Nephron (organoid): Measurements from ENCODE around the gene PYGB.

ENCODE experiments used
- H3K27ac Mint-ChIP-seq, 3 experiments: 2 replicates each; pipeline ENCODE4 v1.8.0; 2020; ENCODE audit warnings: mixed read lengths in 3 of 3, mild to moderate bottlenecking in 2 of 3, moderate library complexity in 1 of 3
- H3K27me3 Mint-ChIP-seq: 2 replicates; pipeline ENCODE4 v1.8.0; 2021; ENCODE audit warnings: low read depth, mild to moderate bottlenecking, moderate library complexity, mixed read lengths
- H3K36me3 Mint-ChIP-seq: 2 replicates; pipeline ENCODE4 v1.8.0; 2020; ENCODE audit warnings: low read depth, mixed read lengths
- H3K4me1 Mint-ChIP-seq: 2 replicates; pipeline ENCODE4 v1.8.0; 2020; ENCODE audit warnings: mixed read lengths
- H3K4me3 Mint-ChIP-seq, 3 experiments: 2 replicates each; pipeline ENCODE4 v1.8.0; 2020; ENCODE audit warnings: mild to moderate bottlenecking in 3 of 3, mixed read lengths in 3 of 3, moderate library complexity in 2 of 3
- H3K9me3 Mint-ChIP-seq: 2 replicates; pipeline ENCODE4 v1.8.0; 2020; ENCODE audit warnings: mixed read lengths
- CTCF ChIP-seq, 3 experiments: fragments of 200-600 bp; sonication (generic); IDR thresholded peaks; one replicate each; pipeline ENCODE4 v1.5.0; 2021; ENCODE audit warnings: antibody characterized with exemption in 3 of 3; ENCODE audit not compliant: unreplicated experiment in 3 of 3

Gene PYGB

GRCh38 chr20:25318471-25319240 is 70.8 kb downstream of the PYGB start:
- H3K27ac Mint-ChIP-seq = no peak overlapping the region
- H3K9me3 Mint-ChIP-seq = no peaks in the 10 kb centered on the region
- no peak overlapping the region for H3K4me3 Mint-ChIP-seq
- TF ChIP-seq CTCF (IDR thresholded peaks at IDR 0.05; ENCODE audit: unreplicated experiment in 3 of 3) = no peak
- H3K36me3 Mint-ChIP-seq = peaks cover 21% of the 10 kb centered on the region
- H3K27me3 Mint-ChIP-seq = no peaks in the 10 kb centered on the region
- H3K4me1 Mint-ChIP-seq = no peaks in the 10 kb centered on the region

GRCh38 chr20:25319241-25320034 is 71.6 kb downstream of the PYGB start:
- TF ChIP-seq CTCF (IDR thresholded peaks at IDR 0.05; ENCODE audit: unreplicated experiment in 3 of 3) = no peak
- Mint-ChIP-seq H3K4me1 (no peaks in the 10 kb centered on the region), H3K27me3 (no peaks in the 10 kb centered on the region), H3K27ac (no peak overlapping the region), H3K9me3 (no peaks in the 10 kb centered on the region), H3K36me3 (peaks cover 24% of the 10 kb centered on the region), H3K4me3 (no peak overlapping the region)

GRCh38 chr20:25320035-25320800 is 72.3 kb downstream of the PYGB start:
- Mint-ChIP-seq H3K4me1 (no peaks in the 10 kb centered on the region), H3K9me3 (no peaks in the 10 kb centered on the region), H3K27ac (no peak overlapping the region), H3K27me3 (no peaks in the 10 kb centered on the region), H3K4me3 (no peak overlapping the region), H3K36me3 (peaks cover 20% of the 10 kb centered on the region)
- TF ChIP-seq CTCF (IDR thresholded peaks at IDR 0.05; ENCODE audit: unreplicated experiment in 3 of 3) = no peak

- no peaks in the 10 kb centered on the region for H3K4me1 Mint-ChIP-seq
- no peak overlapping the region for H3K4me3 Mint-ChIP-seq
- H3K9me3 Mint-ChIP-seq = no peaks in the 10 kb centered on the region
- H3K27me3 Mint-ChIP-seq = no peaks in the 10 kb centered on the region
- no peak for TF ChIP-seq CTCF (IDR thresholded peaks at IDR 0.05; ENCODE audit: unreplicated experiment in 3 of 3)
- no peak overlapping the region for H3K27ac Mint-ChIP-seq
- peaks cover 15% of the 10 kb centered on the region for H3K36me3 Mint-ChIP-seq
Observed at GRCh38 chr20:25321262-25321831, 73.5 kb downstream of the PYGB start.

GRCh38 chr20:25321991-25322390 is 74.1 kb downstream of the PYGB start:
- H3K27me3 Mint-ChIP-seq = no peaks in the 10 kb centered on the region
- no peak overlapping the region for H3K4me3 Mint-ChIP-seq
- TF ChIP-seq CTCF (IDR thresholded peaks at IDR 0.05; ENCODE audit: unreplicated experiment in 3 of 3) = no peak
- peaks cover 15% of the 10 kb centered on the region for H3K36me3 Mint-ChIP-seq
- no peak overlapping the region for H3K27ac Mint-ChIP-seq
- no peaks in the 10 kb centered on the region for H3K4me1 Mint-ChIP-seq
- H3K9me3 Mint-ChIP-seq = no peaks in the 10 kb centered on the region
